Epithelial cell of esophagus (primary cell): ENCODE results near the gene KCNMA1.

Experiments used
- DNase-seq: peaks from one replicate; pipeline ENCODE4 v3.0.0; 2010; ENCODE audit warnings: low read depth
- H3K4me3 ChIP-seq: 2 replicates; pipeline ENCODE4 v1.5.1; 2011; ENCODE audit warnings: mild to moderate bottlenecking, low read length, control low read depth
- TF ChIP-seq, protein P1 (sequence below): IDR thresholded peaks from 2 replicates; pipeline ENCODE4 v1.5.1; 2011; ENCODE audit warnings: low read depth, mild to moderate bottlenecking, low read length, control low read depth, inconsistent platforms; ENCODE audit not compliant: insufficient read depth; ENCODE audit errors: missing control alignments

The KCNMA1 gene

DNA sequence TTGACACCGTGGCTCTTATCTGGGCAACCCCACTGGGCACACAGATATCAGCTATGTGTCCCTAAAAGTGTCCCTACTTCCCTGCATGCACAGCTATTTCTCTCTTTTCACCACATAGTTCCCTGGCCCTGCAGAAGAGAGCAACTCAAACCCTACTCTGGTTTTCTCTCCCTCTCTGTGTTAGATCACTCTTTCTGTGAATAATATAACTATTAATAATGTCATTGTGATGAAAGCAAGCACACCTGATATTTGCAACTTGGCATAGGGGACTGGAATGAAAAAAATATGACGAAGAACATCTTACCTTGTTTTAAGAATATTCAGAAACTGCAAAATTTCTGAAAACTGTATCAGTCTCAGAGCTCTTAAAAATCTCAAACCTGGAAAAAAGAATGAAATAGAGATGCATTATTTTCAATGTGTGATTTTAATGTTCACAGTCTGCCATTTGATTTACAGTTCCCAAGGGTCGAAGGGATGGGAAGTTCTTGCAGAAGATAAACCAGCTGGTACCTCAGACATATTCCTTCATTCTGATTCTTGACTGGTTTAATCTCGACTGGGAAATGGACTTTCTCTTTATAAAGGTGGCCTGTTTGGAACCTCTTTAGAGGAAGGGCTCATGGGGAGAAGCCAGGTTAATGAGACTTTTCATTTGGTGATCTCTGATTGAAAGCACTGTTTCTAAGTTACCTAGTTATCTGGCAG lies 516.8 kb downstream of the KCNMA1 start:
- DNase-seq, result no peak
- H3K4me3 ChIP-seq, result no peak overlapping the region
- TF ChIP-seq, protein P1, sequence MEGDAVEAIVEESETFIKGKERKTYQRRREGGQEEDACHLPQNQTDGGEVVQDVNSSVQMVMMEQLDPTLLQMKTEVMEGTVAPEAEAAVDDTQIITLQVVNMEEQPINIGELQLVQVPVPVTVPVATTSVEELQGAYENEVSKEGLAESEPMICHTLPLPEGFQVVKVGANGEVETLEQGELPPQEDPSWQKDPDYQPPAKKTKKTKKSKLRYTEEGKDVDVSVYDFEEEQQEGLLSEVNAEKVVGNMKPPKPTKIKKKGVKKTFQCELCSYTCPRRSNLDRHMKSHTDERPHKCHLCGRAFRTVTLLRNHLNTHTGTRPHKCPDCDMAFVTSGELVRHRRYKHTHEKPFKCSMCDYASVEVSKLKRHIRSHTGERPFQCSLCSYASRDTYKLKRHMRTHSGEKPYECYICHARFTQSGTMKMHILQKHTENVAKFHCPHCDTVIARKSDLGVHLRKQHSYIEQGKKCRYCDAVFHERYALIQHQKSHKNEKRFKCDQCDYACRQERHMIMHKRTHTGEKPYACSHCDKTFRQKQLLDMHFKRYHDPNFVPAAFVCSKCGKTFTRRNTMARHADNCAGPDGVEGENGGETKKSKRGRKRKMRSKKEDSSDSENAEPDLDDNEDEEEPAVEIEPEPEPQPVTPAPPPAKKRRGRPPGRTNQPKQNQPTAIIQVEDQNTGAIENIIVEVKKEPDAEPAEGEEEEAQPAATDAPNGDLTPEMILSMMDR, result no peak

DNA sequence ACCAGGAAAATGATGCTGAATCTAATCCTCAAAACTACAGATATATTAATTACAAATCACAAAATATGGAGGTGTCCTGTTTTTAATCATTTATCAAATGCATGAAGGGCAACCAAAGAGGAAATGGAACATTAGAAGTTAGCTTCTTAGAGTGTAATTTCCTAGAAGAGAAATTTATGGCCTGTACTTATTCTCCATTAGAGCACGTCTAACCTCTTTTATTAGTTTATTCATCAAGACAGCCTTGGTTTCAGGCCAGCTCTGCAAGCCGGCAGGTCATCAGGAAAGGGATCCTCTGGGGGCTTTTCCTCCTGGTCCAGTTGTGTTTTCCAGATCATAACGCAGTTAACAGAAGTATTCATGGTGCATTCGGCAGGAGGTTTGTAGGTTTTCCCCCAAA lies 517.6 kb downstream of the KCNMA1 start:
- TF ChIP-seq, protein P1, result no peak
- no peak for DNase-seq
- no peak overlapping the region for H3K4me3 ChIP-seq

DNA sequence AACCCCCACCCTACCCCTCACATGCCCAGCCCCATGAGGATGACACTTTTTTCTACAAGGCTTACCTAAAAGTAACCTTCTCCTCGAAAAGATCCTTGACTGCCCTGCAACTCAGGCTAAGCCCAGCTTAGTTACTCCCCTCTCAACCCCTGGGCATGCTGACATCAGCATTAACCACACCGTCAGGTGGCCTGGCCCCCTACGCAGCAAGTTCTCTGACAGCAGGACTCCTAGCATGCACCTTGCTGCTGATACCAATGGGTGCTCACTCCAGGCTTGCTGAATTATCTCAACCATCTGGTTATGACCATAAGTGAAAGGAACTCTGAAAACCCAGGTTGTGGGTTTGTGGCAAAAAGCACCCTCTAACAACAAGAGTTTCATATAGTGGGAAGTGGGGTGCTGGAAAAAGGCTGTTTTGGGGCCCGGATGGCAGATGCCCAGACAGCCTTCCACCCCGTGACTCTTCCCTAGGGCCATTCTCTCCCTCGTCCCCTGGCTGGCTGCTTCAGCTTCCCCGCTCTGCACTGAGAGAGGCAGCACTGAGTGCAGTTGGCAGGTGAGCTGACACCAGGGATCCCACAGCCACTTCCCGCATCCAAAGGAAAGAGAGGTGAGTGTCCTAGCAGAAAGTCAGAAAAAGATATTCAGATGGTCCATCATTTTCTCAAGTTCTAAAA lies 518.9 kb downstream of the KCNMA1 start:
- TF ChIP-seq, protein P1, result no peak
- H3K4me3 ChIP-seq, result no peak overlapping the region
- no peak for DNase-seq

DNA sequence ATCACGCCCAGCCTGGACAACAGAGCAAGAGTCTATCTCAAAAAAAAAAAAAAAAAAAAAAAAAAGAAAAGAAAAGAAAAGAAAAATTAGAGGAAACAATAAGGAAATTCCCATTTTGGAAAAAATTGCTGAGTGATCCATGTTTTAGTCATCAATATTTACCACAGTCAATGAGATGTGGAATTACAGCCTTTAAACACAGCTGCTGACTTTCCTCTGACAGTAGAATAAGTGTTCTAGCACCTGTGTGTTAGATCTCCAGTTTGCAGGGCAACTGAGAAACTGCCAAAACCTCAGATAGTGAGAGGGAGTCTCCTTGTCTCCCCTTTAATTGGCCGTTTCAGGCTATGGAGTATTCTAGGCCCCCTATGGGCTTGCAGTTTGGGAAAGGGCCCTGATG lies 520.1 kb downstream of the KCNMA1 start:
- TF ChIP-seq, protein P1, result no peak
- no peak for DNase-seq
- H3K4me3 ChIP-seq, result no peak overlapping the region

DNA sequence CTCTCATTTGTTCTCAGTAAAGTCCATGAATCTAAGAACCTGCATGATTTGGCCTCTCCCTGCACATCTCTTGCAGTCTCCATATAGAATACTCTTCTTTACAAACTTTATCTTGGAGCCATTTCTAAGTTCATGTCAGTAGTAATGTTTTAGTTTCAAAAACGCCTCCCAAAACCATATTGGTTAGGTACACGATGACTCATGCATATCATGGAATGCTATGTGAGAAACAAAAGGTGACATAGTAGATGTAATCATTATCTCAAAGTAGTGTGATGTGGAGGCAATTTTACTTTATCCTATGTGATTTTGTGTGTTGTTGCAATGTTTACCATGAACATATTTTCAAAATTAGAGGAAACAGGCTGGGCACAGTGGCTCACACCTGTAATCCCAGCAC lies 520.7 kb downstream of the KCNMA1 start:
- H3K4me3 ChIP-seq, result no peak overlapping the region
- TF ChIP-seq, protein P1, result no peak
- peak; percentile 49 for DNase-seq

DNA sequence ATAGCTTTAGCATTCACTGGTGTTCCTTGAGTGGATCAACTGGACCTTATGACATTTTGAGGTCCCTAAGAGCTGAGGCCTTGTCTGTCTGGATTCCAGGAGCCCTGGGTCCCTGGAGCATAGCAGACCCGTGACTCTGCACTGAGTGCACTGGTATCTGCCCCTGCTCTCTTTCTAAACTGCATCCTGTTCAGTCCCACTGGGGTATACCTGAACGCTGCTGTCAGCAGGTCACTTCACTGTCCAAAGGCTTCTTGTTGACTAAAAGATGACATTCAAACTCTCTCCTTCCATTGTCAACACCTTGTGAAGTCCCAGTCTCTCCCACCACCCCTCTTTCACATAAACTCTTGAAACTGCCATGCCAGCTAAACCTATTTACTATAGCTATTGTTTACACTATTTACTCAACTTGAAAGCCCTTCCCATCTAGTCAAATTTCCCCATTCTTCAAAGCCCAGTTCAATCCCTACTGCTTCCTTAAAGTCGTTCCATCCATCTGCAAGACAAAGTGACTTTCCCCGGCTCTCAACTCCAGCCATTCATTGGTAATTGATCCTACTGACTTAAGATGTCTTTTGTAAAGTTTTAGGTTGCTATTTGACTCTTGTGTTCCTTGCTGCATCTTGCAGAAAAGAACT lies 523.3 kb downstream of the KCNMA1 start:
- no peak for DNase-seq
- no peak overlapping the region for H3K4me3 ChIP-seq
- TF ChIP-seq, protein P1, result no peak
